IMR-90 (cell line): ENCODE data around the gene SHROOM4. TPM values are rescaled to one million over a fixed set of nuclear protein-coding genes. Genes with fewer than 3 reads are reported as not detected.

ENCODE experiments used
- ATAC-seq: fragments of 200-7000 bp; cut with Tn5 transposase; 2 replicates; pipeline ENCODE4 v1.9.1; 2020; ENCODE audit warnings: low read depth, mild to moderate bottlenecking, moderate library complexity
- BruUV-seq: library from RNA; stranded (reverse); fragments of 400-500 nt; replicated peaks from 2 replicates; lab custom pipeline; 2021; lab: Mats Ljungman, UMichigan
- CTCF ChIA-PET: fragments of 300-600 bp; formaldehyde crosslinking; extraction: SDS; loops from one replicate; lab custom pipeline; 2021; ENCODE audit warnings: antibody characterized with exemption; lab: Yijun Ruan, JAX
- POLR2A ChIA-PET: fragments of 300-600 bp; sonication (Branson Sonifier 250); formaldehyde crosslinking; loops from one replicate; lab custom pipeline; 2022; ENCODE audit warnings: antibody characterized with exemption; ENCODE audit not compliant: unreplicated experiment; lab: Charles Lee
- DNase-seq: peaks from one replicate; pipeline ENCODE4 v3.0.0; 2013
- H2AFZ ChIP-seq: replicated peaks from 2 replicates; pipeline ENCODE3; 2013; ENCODE audit warnings: low read length, mild to moderate bottlenecking; ENCODE audit not compliant: poor library complexity
- H2AK5ac ChIP-seq: 2 replicates; pipeline ENCODE4 v1.6.1; 2013; ENCODE audit warnings: low read depth, low read length, inconsistent platforms
- H2AK9ac ChIP-seq: replicated peaks from 2 replicates; pipeline ENCODE3; 2013; ENCODE audit warnings: mild to moderate bottlenecking, low read depth, low read length, moderate library complexity; ENCODE audit not compliant: poor library complexity
- H2BK120ac ChIP-seq: 2 replicates; pipeline ENCODE4 v1.6.1; 2013; ENCODE audit warnings: low read depth, low read length, inconsistent platforms
- H2BK15ac ChIP-seq: 3 replicates; pipeline ENCODE4 v1.6.1; 2013; ENCODE audit warnings: low read depth, low read length, inconsistent platforms
- H2BK20ac ChIP-seq: 2 replicates; pipeline ENCODE4 v1.6.1; 2013; ENCODE audit warnings: low read depth, mild to moderate bottlenecking, inconsistent platforms, low read length, moderate library complexity
- H2BK5ac ChIP-seq: 2 replicates; pipeline ENCODE4 v1.6.1; 2013; ENCODE audit warnings: mild to moderate bottlenecking, low read depth, low read length, inconsistent platforms; ENCODE audit not compliant: poor library complexity, severe bottlenecking
- H3K14ac ChIP-seq: replicated peaks from 2 replicates; pipeline ENCODE4 v1.6.1; 2013; ENCODE audit warnings: low read depth, low read length, inconsistent platforms
- H3K18ac ChIP-seq: 2 replicates; pipeline ENCODE4 v1.6.1; 2013; ENCODE audit warnings: low read depth, low read length, control low read depth
- H3K23ac ChIP-seq: 2 replicates; pipeline ENCODE4 v1.6.1; 2013; ENCODE audit warnings: low read depth, low read length, inconsistent platforms
- H3K27ac ChIP-seq: 2 replicates; pipeline ENCODE4 v1.5.1; 2013; ENCODE audit warnings: mild to moderate bottlenecking, control low read depth, low read length; ENCODE audit not compliant: insufficient read depth
- H3K27me3 ChIP-seq: 2 replicates; pipeline ENCODE4 v1.6.1; 2013; ENCODE audit warnings: low read length; ENCODE audit not compliant: control insufficient read depth, insufficient read depth
- H3K36me3 ChIP-seq: 2 replicates; pipeline ENCODE4 v1.6.1; 2013; ENCODE audit warnings: low read length, mixed read lengths; ENCODE audit not compliant: control insufficient read depth, insufficient read depth
- H3K4ac ChIP-seq: 2 replicates; pipeline ENCODE4 v1.6.1; 2013; ENCODE audit warnings: low read depth, low read length, inconsistent platforms
- H3K4me1 ChIP-seq: 2 replicates; pipeline ENCODE4 v1.6.1; 2013; ENCODE audit warnings: low read length, mixed read lengths; ENCODE audit not compliant: control insufficient read depth, insufficient read depth
- H3K4me2 ChIP-seq: 2 replicates; pipeline ENCODE4 v1.6.1; 2013; ENCODE audit warnings: low read depth, mild to moderate bottlenecking, control low read depth, low read length, moderate library complexity
- H3K4me3 ChIP-seq: 2 replicates; pipeline ENCODE4 v1.5.1; 2013; ENCODE audit warnings: low read depth, mild to moderate bottlenecking, control low read depth, low read length, moderate library complexity; ENCODE audit not compliant: insufficient read depth
- H3K56ac ChIP-seq: 2 replicates; pipeline ENCODE4 v1.6.1; 2013; ENCODE audit warnings: low read length, inconsistent platforms; ENCODE audit not compliant: insufficient read depth; ENCODE audit errors: extremely low read depth
- H3K79me1 ChIP-seq, 2 experiments: 2 replicates each; pipeline ENCODE4 v1.6.1; 2013; ENCODE audit warnings: low read length in 2 of 2, inconsistent platforms in 1 of 2, low read depth in 1 of 2
- H3K9ac ChIP-seq: 2 replicates; pipeline ENCODE4 v1.6.1; 2013; ENCODE audit warnings: low read depth, low read length, control low read depth
- H3K9me1 ChIP-seq: 2 replicates; pipeline ENCODE4 v1.6.1; 2013; ENCODE audit warnings: low read length, inconsistent platforms; ENCODE audit not compliant: insufficient read depth
- H3K9me3 ChIP-seq: 2 replicates; pipeline ENCODE4 v1.6.1; 2013; ENCODE audit warnings: low read length; ENCODE audit not compliant: control insufficient read depth, insufficient read depth
- H4K20me1 ChIP-seq: 2 replicates; pipeline ENCODE4 v1.6.1; 2013; ENCODE audit warnings: low read length, inconsistent platforms; ENCODE audit not compliant: insufficient read depth
- H4K5ac ChIP-seq: 2 replicates; pipeline ENCODE4 v1.6.1; 2013; ENCODE audit warnings: mild to moderate bottlenecking, low read depth, low read length, control low read depth
- H4K8ac ChIP-seq, 2 experiments: 2 replicates each; pipeline ENCODE4 v1.6.1; 2013; ENCODE audit warnings: low read depth in 2 of 2, low read length in 2 of 2, control low read depth in 1 of 2, inconsistent platforms in 1 of 2
- H4K91ac ChIP-seq: 2 replicates; pipeline ENCODE4 v1.6.1; 2013; ENCODE audit warnings: low read depth, low read length, inconsistent platforms; ENCODE audit not compliant: insufficient read depth
- FOS ChIP-seq: fragments of 150-350 bp; IDR thresholded peaks from 2 replicates; pipeline ENCODE4 v1.6.1; 2016; ENCODE audit warnings: low read depth, low read length
- NFE2L2 ChIP-seq: fragments of 150-350 bp; IDR thresholded peaks from 2 replicates; pipeline ENCODE4 v1.6.1; 2016; ENCODE audit warnings: low read depth, mild to moderate bottlenecking, low read length
- RAD21 ChIP-seq: IDR thresholded peaks from 2 replicates; pipeline ENCODE4 v1.6.1; 2012; ENCODE audit warnings: low read length, improper control_type of control experiment
- SMC3 ChIP-seq: fragments of 150-350 bp; IDR thresholded peaks from 2 replicates; pipeline ENCODE4 v1.6.1; 2016; ENCODE audit warnings: low read depth, mild to moderate bottlenecking, antibody characterized with exemption, low read length, moderate library complexity
- WGBS, 2 experiments: methylation state at CpG; one replicate each; pipeline versions ENCODE4 v1.1.5 to v1.1.7; 2013; ENCODE audit warnings: missing lambda C conversion rate in 2 of 2; ENCODE audit not compliant: insufficient read length in 1 of 2; ENCODE audit errors: extremely low coverage in 2 of 2; 5-methylcytosine and 5-hydroxymethylcytosine counted together
- dilution Hi-C: fragments of 300-500 bp; cut with HindIII; formaldehyde crosslinking; loops from one replicate; pipeline ENCODE4 v1.14.3; 2018; ENCODE audit warnings: low sequenced_read_pairs; ENCODE audit not compliant: unreplicated experiment
- in situ Hi-C: fragments of 300-500 bp; cut with MboI; formaldehyde crosslinking; loops from 3 replicates; pipeline ENCODE4 v1.14.3; 2019; ENCODE audit warnings: low sequenced_read_pairs, inconsistent platforms, mixed read lengths
- intact Hi-C: fragments of 100-400 bp; cut with micrococcal nuclease; formaldehyde crosslinking; loops from 2 replicates; pipeline ENCODE4 v1.10.0; 2022
- polyA plus RNA-seq, 3 experiments: library from polyadenylated mRNA; depleted of rRNA; stranded (reverse); fragments of >200 nt; gene quantifications; 2 replicates each; pipeline ENCODE4 v1.2.3, GENCODE V29; 2012; ENCODE audit warnings: low replicate concordance in 1 of 3
- total RNA-seq: library from RNA; depleted of rRNA; stranded (reverse); fragments of >200 nt; gene quantifications from 2 replicates; pipeline ENCODE4 v1.2.3, GENCODE V29; 2012
- TF ChIP-seq, protein P1 (sequence below): conservative IDR thresholded peaks from 2 replicates; pipeline ENCODE4 v1.5.1; 2012; ENCODE audit warnings: mild to moderate bottlenecking, low read depth, low read length, improper control_type of control experiment

The SHROOM4 gene
- total and polyA plus RNA-seq, 2 of the 4 experiments (the other 2 are of a cell fraction): 1.0 to 2.2 TPM

DNA sequence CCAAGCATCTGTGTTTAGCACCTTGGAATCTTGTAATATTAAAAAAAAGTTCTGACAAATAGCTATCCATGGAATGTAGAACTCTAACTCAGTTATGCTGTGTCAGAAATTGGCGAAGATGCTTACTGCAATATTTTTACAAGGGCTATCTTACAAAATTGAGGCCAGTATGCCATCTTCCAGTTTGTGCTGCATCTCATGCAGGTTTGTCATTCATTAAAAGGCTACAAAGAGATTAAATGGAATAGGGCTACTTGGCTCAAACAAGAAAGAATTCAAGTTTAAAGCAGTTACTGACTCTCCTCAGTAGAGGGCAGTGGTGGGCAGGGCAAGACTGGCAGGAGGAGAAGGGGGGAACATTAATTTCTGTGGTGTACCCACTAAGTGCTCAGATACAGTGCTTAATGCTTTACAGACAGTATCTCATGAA lies 66.5 kb downstream of the SHROOM4 start:
- Histone ChIP-seq H2AK9ac (no peak overlapping the region), H3K9me1 (no peaks in the 10 kb centered on the region), H3K14ac (no peak overlapping the region), H2BK15ac (no peak overlapping the region), H4K20me1 (no peaks in the 10 kb centered on the region), H4K91ac (no peak overlapping the region), H3K27me3 (no peaks in the 10 kb centered on the region; the same call in 1 of the 2 replicates), H3K4me3 (no peak overlapping the region), H2BK20ac (no peak overlapping the region), H2AFZ (no peak overlapping the region), H3K18ac (no peak overlapping the region), H3K27ac (no peak overlapping the region), H4K8ac (no peak overlapping the region), H3K9me3 (no peaks in the 10 kb centered on the region), H2BK5ac (no peak overlapping the region), H3K9ac (no peak overlapping the region), H2AK5ac (no peak overlapping the region), H3K23ac (no peak overlapping the region), H3K4ac (no peak overlapping the region), H2BK120ac (no peak overlapping the region), H3K79me1 (no peaks in the 10 kb centered on the region), H3K56ac (no peak overlapping the region), H4K5ac (no peak overlapping the region), H3K4me1 (no peaks in the 10 kb centered on the region), H3K4me2 (peak overlapping the region; percentile 85; the same call in 1 of the 2 replicates), H3K36me3 (no peaks in the 10 kb centered on the region)
- CTCF ChIA-PET: interaction anchor here (0.7 to 1.5 kb wide), 7 partner anchors 9 to 183 kb away, joined by 3 to 8 read pairs (median 4); no protein-coding TSS in a partner anchor
- DNase-seq (peak; percentile 45), ATAC-seq (peak; percentile 77)
- intact Hi-C loops (loop anchor here (1.0 kb wide), 1 partner anchor 156 kb away; no protein-coding TSS in a partner anchor), dilution Hi-C loops (no loop called here), in situ Hi-C loops (no loop called here)
- WGBS, 2 experiments: no CpG with 5 or more reads among the region's 1 CpG
- BruUV-seq: no TSS peak
- POLR2A ChIA-PET: no interaction called here
- TF ChIP-seq, protein P1, sequence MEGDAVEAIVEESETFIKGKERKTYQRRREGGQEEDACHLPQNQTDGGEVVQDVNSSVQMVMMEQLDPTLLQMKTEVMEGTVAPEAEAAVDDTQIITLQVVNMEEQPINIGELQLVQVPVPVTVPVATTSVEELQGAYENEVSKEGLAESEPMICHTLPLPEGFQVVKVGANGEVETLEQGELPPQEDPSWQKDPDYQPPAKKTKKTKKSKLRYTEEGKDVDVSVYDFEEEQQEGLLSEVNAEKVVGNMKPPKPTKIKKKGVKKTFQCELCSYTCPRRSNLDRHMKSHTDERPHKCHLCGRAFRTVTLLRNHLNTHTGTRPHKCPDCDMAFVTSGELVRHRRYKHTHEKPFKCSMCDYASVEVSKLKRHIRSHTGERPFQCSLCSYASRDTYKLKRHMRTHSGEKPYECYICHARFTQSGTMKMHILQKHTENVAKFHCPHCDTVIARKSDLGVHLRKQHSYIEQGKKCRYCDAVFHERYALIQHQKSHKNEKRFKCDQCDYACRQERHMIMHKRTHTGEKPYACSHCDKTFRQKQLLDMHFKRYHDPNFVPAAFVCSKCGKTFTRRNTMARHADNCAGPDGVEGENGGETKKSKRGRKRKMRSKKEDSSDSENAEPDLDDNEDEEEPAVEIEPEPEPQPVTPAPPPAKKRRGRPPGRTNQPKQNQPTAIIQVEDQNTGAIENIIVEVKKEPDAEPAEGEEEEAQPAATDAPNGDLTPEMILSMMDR: peak; percentile 64
- TF ChIP-seq NFE2L2: no peak
- peak; percentile 51 for TF ChIP-seq SMC3
- peak; percentile 71 for TF ChIP-seq RAD21
- no peak for TF ChIP-seq FOS
